Esophagus (tissue), 2 donors: ENCODE results near the gene OBSCN. TPM values are rescaled to one million over a fixed set of nuclear protein-coding genes. Genes with fewer than 3 reads are reported as not detected.

Source experiments
- H3K27ac ChIP-seq, 2 donors: one replicate each; pipeline ENCODE4 v1.5.1; 2013; ENCODE audit warnings: low read depth in 2 of 2, mild to moderate bottlenecking in 2 of 2, inconsistent platforms in 1 of 2, low read length in 1 of 2, moderate library complexity in 1 of 2
- H3K27me3 ChIP-seq, 2 donors: one replicate each; pipeline ENCODE4 v1.6.1; 2013; ENCODE audit warnings: low read length in 2 of 2, control low read depth in 1 of 2, mild to moderate bottlenecking in 1 of 2; ENCODE audit not compliant: insufficient read depth in 2 of 2, control insufficient read depth in 1 of 2
- H3K36me3 ChIP-seq, 2 donors: one replicate each; pipeline ENCODE4 v1.6.1; 2013; ENCODE audit warnings: low read length in 1 of 2; ENCODE audit not compliant: control insufficient read depth in 2 of 2, insufficient read depth in 2 of 2
- H3K4me1 ChIP-seq, 2 donors: one replicate each; pipeline ENCODE4 v1.6.1; 2013; ENCODE audit warnings: low read length in 1 of 2; ENCODE audit not compliant: control insufficient read depth in 2 of 2, insufficient read depth in 2 of 2
- H3K4me3 ChIP-seq, 2 donors: one replicate each; pipeline ENCODE4 v1.5.1; 2013; ENCODE audit warnings: low read length in 2 of 2, mild to moderate bottlenecking in 2 of 2, low read depth in 1 of 2, moderate library complexity in 1 of 2
- H3K9me3 ChIP-seq, 2 donors: one replicate each; pipeline ENCODE4 v1.6.1; 2013; ENCODE audit warnings: mild to moderate bottlenecking in 2 of 2, low read depth in 1 of 2, low read length in 1 of 2, moderate library complexity in 1 of 2; ENCODE audit not compliant: control insufficient read depth in 2 of 2, insufficient read depth in 1 of 2
- WGBS, 2 donors: extraction: QIAGEN DNeasy Blood & Tissue Kit; methylation state at CpG; one replicate each; pipeline ENCODE4 v1.1.7; 2013; 5-methylcytosine and 5-hydroxymethylcytosine counted together
- polyA plus RNA-seq, 2 donors: library from polyadenylated mRNA; stranded (reverse); fragments of 200-250 nt; gene quantifications; one replicate each; pipeline ENCODE4 v1.2.3, GENCODE V29; 2013
- donor health status: healthy with polysubstance abuse.
- donor health status: Bipolar disorder and iron deficiency.

OBSCN gene
- polyA plus RNA-seq, 2 donors = 7.7 to 20.6 TPM

DNA sequence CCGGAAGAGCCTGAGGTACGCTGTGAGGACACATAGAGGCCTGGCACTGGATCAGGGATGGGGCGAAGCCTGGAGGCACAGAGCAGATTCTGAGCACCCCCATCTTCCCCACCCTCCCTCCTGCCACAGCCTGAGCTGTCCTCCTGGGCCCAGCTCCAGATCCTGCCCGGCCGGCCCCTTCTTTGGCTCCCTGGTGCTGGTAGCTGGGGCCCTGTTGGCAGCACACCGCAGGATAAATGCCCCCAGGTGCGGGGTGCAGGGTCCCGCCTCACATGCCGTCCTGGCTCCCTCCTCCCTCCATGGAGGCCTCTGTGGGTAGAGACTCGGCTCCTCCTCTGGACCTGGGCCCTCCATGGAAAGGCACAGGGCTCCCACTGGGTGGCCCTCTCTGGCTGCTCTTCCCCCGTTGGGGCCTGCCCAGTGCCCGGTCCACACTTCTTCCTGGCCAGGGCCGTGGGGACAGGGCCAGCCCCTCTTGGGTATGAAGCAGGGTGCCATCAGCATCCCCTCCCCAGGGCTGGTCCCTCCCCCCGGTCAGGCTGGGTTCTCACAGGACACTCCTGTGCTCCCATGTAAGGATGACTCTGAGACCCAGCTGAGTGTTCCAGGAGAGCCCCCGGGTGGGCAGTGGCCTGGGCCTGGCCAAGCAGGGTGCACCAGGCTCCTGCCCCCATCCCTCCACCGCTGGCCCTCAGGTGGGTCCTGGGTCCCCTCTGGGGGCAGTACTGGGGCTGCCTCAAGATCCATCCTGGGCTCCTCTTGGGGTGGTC, 1.1 kb upstream of the OBSCN start:
- no peaks in the 10 kb centered on the region for H3K27me3 ChIP-seq
- no peak overlapping the region for H3K27ac ChIP-seq
- 47 to 53% methylated on average over 16 of the region's 16 CpGs for WGBS, 2 donors
- H3K4me3 ChIP-seq = no peak overlapping the region
- H3K4me1 ChIP-seq = peaks cover 0 to 3% of the 10 kb centered on the region in 2 donors
- no peaks in the 10 kb centered on the region for H3K36me3 ChIP-seq
- no peaks in the 10 kb centered on the region for H3K9me3 ChIP-seq

DNA sequence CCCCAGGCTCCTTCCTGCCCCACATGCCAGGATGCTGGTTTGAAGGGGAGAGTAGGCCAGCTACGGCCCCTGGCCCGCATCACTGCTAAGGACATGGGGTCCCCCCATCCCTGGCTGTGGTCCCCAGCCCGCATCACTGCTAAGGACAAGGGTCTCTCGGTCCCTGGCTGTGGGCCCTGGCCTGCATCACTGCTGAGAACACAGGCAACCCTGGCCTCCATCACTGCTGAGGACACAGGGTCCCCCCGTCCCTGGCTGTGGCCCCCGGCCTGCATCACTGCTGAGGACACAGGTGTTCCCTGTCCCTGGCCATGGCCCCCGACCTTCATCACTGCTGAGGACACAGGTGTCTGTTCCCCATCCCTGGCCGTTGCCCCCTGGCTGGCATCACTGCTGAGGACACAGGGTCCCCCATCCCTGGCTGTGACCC, 448 bp upstream of the OBSCN start:
- Histone ChIP-seq H3K4me3 (no peak overlapping the region), H3K36me3 (no peaks in the 10 kb centered on the region), H3K27ac (no peak overlapping the region), H3K27me3 (no peaks in the 10 kb centered on the region), H3K9me3 (peaks cover 0 to 2% of the 10 kb centered on the region in 2 donors), H3K4me1 (peaks cover 0 to 3% of the 10 kb centered on the region in 2 donors)
- 75 to 83% methylated on average over 8 of the region's 8 CpGs for WGBS, 2 donors

DNA sequence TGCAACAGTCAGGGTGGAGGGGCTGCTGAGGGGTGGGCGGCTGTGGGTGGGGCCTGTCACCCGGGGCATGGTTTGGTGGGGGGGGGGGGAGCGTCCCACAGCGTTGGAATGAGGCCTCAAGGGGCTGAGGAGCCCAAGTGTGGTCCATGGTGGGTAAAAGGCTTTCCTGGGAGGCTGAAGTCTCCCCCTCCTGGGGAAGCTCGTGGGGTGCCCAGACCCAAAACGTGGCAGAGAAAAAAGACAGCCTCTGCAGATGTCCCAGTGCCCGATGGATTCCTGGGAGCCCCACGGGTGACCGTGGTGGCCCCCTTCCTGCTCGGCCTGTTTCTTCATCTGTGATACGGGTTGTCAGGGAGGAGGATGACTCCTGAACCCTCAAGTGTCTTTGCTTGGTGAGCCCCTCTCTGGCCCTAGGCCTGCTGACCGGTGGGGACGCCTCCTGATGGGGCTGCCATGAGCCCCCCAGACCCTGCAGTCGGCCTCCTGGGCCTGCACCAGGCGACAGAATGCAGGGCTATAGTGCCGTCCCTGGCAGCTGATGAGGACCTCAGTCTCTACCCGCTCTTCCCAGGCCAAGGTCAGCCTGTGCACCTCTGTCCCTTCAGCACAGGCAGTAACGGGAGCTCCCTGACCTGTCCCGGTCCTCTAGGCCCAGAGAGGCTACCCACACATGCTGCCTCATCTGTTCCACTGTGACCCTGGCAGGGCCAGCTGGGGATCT, 1.1 kb downstream of the OBSCN start:
- no peak overlapping the region for H3K27ac ChIP-seq
- no peaks in the 10 kb centered on the region for H3K36me3 ChIP-seq
- H3K9me3 ChIP-seq = peaks cover 0 to 2% of the 10 kb centered on the region in 2 donors
- H3K4me3 ChIP-seq = no peak overlapping the region
- peaks cover 3 to 8% of the 10 kb centered on the region in 2 donors for H3K4me1 ChIP-seq
- 69 to 78% methylated on average over 17 to 19 of the region's 19 CpGs for WGBS, 2 donors
- no peaks in the 10 kb centered on the region for H3K27me3 ChIP-seq

DNA sequence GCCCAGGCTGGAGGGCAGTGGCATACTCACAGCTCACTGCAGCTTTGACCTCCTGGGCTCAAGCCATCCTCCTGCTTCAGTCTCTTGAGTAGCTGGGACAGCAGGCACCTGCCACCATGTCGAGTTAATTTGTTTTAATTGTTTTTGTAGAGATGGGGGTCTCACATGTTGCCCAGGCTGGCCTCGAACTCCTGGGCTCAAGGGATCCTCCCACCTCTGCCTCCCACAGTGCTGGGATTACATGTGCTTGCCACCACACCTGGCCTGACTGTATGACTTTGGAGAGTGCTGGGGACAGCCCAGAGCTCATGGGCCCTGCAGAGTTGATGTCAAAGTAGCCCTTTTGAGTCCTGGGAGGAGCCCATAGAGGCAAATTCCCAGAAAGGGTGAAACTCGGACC, 1.8 kb downstream of the OBSCN start:
- peaks cover 0 to 2% of the 10 kb centered on the region in 2 donors for H3K9me3 ChIP-seq
- H3K36me3 ChIP-seq = no peaks in the 10 kb centered on the region
- peaks cover 3 to 12% of the 10 kb centered on the region in 2 donors for H3K4me1 ChIP-seq
- H3K4me3 ChIP-seq = no peak overlapping the region
- 81 to 87% methylated on average over 3 of the region's 3 CpGs for WGBS, 2 donors
- no peak overlapping the region for H3K27ac ChIP-seq
- H3K27me3 ChIP-seq = no peaks in the 10 kb centered on the region

DNA sequence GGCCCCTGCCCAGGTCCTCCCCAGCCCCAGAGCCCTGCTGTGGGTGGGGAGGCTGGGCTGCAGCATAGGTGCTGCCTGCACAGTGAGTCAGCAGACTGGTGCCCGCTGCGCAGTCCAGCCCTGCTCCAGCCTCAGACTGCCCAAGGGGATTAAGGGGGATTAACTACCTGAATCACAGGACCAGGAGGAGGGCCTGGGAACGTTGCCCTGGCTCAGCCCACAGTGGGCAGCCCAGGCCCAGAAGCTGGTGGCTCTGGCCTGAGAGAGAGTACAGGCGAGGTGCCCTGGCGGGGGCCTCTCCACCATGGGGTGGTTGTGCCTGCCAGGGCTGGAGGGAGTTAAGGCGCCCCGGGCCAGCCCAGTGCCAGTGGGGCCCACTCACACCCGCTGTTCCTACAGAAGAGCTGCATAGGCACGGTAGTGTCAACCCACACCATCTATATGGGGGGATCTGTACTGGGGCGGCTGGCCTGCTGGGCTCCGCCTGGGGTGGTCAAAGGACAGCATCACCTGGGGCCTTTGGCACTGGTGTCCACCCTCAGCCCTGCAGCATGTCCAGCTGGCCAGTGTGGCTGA, 2.3 kb downstream of the OBSCN start:
- Histone ChIP-seq H3K36me3 (no peaks in the 10 kb centered on the region), H3K4me1 (peaks cover 3 to 12% of the 10 kb centered on the region in 2 donors), H3K27me3 (no peaks in the 10 kb centered on the region), H3K4me3 (no peak overlapping the region), H3K9me3 (peaks cover 0 to 2% of the 10 kb centered on the region in 2 donors), H3K27ac (no peak overlapping the region)
- WGBS, 2 donors = 71 to 75% methylated on average over 9 to 11 of the region's 11 CpGs

DNA sequence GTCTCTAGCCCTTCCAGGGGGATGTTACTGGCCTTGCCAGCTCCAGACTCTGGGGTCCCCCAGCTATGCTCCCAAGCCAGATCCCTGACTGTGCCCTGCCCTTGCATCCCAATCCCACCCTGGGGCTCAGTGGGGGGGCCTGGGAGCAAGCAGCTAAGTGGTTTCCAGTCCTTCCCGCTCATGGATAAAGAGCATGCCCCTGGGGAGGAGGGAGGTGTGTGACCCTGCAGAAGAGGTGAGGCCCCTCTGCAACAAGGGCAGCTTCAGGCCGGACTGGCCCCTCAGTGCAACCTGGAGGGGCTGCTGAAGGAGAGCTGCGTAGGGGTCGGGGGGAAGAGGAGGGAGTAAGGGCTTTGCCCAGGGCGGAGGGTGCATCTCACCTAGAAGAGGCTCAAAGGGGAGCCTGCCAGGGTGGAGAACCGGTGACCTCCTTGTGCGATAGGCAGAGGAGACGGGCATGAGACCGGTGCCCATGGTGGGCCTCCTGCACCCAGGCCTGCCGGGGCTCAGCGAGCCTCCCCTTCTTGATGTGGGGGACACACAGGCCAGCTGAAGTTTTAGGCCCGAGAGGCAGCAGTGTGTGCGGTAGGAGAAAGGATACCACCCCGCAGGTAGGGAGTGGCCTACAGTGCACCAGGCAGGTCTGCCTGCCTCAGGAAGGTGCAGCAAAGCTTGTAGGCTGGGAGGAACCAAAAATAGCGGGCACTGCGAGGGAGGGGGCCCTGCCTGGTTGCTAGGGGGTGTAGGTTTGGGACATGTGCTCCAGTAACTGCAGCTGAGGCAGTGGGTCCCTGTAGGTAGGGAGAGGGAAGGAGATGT, 3.1 kb downstream of the OBSCN start:
- WGBS, 2 donors = 83 to 89% methylated on average over 16 of the region's 16 CpGs
- Histone ChIP-seq H3K4me1 (peaks cover 3 to 12% of the 10 kb centered on the region in 2 donors), H3K27me3 (no peaks in the 10 kb centered on the region), H3K4me3 (no peak overlapping the region), H3K27ac (no peak overlapping the region), H3K9me3 (peaks cover 0 to 2% of the 10 kb centered on the region in 2 donors), H3K36me3 (no peaks in the 10 kb centered on the region)

DNA sequence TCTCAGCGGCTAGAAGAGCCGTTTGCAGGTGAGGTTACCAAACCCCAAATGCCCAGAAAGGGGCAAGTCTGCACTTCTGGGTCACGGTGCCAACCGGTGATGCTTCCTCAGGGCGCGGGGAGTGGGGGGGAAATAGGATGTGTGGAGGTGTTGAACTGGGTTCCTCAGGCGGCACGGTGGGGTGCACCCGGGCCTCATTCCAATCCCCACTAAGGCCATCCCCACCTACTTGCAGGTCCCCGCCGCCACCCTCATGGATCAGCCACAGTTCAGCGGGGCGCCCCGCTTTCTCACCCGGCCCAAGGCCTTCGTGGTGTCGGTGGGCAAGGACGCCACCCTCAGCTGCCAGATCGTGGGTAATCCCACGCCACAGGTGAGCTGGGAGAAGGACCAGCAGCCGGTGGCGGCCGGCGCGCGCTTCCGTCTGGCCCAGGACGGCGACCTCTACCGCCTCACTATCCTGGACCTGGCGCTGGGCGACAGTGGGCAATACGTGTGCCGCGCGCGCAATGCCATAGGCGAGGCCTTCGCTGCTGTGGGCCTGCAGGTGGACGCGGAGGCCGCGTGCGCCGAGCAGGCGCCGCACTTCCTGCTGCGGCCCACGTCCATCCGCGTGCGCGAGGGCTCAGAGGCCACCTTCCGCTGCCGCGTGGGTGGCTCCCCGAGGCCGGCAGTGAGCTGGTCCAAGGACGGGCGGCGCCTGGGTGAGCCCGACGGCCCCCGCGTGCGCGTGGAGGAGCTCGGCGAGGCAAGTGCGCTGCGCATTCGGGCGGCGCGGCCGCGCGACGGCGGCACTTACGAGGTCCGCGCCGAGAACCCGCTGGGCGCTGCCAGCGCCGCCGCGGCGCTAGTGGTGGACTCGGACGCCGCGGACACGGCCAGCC, 3.9 kb downstream of the OBSCN start:
- Histone ChIP-seq H3K27ac (no peak overlapping the region), H3K36me3 (peaks cover 0 to 3% of the 10 kb centered on the region in 2 donors), H3K4me3 (no peak overlapping the region), H3K27me3 (no peaks in the 10 kb centered on the region), H3K4me1 (peaks cover 3 to 12% of the 10 kb centered on the region in 2 donors), H3K9me3 (peaks cover 0 to 2% of the 10 kb centered on the region in 2 donors)
- 84% methylated on average over 75 to 96 of the region's 96 CpGs for WGBS, 2 donors

DNA sequence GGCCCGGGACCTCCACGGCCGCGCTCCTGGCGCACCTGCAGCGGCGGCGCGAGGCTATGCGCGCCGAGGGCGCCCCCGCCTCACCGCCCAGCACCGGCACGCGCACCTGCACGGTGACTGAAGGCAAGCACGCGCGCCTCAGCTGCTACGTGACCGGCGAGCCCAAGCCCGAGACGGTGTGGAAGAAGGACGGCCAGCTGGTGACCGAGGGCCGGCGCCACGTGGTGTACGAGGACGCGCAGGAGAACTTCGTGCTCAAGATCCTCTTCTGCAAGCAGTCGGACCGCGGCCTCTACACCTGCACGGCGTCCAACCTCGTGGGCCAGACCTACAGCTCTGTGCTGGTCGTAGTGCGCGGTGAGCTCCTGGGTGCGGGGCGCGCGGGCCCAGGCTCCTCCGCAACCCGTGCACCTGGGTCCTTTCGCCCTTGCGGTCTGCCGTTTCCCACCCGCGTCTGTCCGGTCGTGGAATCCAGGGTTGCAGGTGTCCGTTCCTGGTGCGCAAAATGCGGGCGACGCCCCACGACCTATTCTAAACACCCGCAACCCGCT, 4.6 kb downstream of the OBSCN start:
- Histone ChIP-seq H3K4me3 (peak overlapping the region in 1 of 2 donors; percentile 14), H3K27ac (no peak overlapping the region), H3K4me1 (peaks cover 3 to 12% of the 10 kb centered on the region in 2 donors), H3K9me3 (peaks cover 0 to 2% of the 10 kb centered on the region in 2 donors), H3K27me3 (no peaks in the 10 kb centered on the region), H3K36me3 (peaks cover 0 to 3% of the 10 kb centered on the region in 2 donors)
- WGBS, 2 donors = 42 to 44% methylated on average over 54 to 66 of the region's 66 CpGs
